HG02623 (cell line): ENCODE results near the gene VAMP4.

ENCODE experiments used
- ATAC-seq: cut with Tn5 transposase; IDR thresholded peaks from one replicate; pipeline ENCODE4 v1.9.1; 2021; ENCODE audit warnings: moderate library complexity; ENCODE audit not compliant: unreplicated experiment

VAMP4 gene, protein sequence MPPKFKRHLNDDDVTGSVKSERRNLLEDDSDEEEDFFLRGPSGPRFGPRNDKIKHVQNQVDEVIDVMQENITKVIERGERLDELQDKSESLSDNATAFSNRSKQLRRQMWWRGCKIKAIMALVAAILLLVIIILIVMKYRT

DNA sequence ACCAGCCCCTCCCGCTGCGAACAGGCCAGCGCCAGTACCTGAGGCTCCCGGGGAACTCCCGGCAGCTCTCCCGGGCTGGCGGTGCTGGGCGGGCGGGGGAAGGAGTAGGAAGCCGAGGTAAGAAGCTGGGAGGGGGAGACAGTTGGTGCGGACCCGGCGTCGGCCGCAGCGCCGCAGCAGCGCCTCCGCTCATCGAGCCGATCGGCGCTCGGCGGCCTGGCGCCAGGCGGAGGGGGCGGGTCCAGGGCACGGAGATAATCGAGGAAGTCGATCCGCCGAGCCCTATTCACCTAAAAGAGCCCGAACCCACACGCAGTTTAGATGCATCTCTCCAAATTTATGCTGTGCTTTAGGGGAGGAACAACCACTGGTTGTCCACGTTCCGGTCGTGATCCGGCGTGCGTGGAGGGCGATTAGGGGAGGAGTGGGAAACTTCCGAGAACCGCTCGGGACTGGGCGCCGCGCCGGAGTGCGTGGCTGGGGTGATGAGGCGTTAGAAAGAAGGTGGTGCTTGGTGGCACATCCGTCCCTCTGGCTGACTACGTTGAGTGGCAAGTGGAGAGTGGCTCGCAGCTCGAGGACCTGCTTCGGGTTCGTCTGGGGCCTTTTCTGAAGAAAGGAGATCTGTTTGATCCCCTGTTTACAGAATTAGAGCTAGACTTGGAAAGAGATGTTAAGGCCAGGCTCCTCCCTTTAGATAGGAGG lies at the start of gene VAMP4:
TSS of gene VAMP4 (minus strand) at position 194 of the 705 bp plus-strand sequence. CDS start 3,651 bp downstream, outside the sequence.
- peak; percentile 86 for ATAC-seq

DNA sequence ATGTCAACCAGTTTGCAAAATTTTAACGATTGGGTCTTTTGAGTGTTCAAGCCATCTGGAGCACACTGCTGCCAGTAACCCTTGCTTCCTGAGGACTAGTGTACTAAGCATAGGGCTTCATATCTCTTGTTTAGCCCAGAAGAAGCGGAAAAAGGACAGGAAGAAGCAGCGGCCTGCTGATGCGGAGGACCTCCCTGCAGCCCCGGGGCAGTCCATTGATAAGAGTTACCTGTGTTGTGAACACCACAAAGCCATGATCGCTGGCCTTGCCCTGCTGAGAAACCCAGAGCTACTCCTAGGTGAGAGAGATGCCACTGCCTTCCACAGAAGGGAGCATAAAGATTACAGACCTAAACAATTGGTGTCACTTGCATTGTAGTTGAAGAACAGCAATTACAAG lies 48.5 kb upstream of the VAMP4 start:
- no peak for ATAC-seq

DNA sequence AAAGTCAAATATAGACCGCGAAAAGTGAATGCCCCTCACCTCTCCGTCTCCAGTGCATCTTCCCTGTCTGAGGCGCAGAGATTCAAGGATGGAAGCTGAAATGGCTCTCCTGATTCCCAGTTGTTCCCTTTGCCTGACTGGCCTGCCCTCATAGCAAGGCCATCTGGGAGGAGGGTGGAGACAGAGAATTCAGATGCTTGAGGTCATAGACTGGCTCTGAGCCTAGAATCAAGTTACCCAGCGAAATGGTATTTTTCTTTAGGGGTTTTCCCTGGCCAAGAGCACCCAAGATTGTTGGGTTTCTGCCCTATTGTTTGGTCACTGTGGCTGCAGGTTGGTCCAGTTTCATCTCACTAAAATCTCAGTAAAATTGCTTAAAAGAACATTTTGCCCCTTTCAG lies 46.8 kb upstream of the VAMP4 start:
- ATAC-seq, result no peak

DNA sequence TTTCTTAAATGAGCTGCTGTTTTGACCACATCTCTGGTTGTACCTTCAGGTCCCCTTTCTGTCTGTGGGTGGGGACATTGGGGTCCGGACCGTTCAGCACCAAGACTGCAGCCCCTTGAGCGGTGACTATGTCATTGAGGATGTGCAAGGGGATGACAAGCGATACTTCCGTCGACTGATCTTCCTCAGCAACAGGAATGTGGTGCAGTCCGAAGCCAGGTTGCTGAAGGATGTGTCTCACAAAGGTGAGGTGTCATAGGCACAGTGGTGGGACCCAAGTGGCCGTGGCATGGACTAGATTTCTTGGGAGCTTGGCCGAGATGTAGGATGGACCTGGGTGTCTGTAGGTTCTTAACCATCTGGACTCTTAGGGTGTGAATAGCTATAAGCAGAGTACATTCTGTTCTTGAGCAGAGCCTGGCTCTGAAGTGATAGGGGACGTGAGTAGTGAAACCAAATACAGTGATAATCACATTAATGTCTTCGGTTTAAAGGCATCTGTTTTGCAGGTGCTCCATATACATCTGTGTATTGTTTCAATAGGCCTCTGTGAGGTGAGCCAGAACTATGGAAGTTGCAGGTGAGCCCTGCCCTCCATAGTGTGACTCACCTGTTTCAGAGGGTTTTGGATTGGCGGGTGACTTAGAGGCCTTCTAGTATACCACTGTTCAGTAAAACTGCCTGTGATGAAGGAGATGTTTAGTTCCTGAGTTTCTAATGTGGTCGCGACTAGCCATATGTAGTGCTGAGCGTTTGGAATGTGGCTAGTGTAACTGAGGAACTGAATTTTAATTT lies 46.0 kb upstream of the VAMP4 start:
- ATAC-seq, result no peak

DNA sequence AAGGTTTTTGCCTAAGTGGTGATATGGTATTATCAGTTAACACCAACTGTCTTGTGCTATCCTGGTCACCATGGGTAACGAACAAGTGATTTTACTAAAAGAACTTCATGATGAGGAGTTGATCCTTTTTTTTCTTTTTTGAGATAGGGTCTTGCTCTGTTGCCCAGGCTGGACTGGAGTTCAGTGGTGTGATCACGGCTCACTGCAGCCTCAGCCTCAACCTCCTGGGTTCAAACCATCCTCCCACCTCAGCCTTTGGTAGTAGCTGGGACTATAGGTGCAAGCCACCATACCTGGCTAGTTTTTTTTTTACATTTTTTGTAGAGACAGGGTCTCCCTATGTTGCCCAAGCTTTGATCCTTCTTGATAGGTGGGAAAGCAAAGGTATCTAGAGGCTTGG lies 44.7 kb upstream of the VAMP4 start:
- ATAC-seq, result no peak

DNA sequence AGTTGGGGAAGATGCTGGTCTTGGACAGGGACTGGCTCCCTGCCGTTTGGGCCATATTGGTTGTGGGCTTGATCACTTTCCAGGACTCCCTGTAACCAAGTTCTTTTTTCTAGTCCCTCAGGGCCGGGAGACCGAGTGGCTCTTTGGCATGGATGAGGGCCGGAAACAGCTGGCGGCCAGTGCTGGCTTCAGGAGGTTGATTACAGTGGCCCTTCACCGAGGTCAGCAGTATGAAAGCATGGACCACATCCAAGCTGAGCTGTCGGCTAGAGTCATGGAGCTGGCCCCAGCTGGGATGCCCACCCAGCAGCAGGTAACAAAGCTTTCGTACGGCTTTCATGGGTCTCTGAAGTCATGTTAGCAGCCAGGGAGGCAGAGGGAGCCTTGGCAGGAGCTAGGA lies 43.9 kb upstream of the VAMP4 start:
- no peak for ATAC-seq

DNA sequence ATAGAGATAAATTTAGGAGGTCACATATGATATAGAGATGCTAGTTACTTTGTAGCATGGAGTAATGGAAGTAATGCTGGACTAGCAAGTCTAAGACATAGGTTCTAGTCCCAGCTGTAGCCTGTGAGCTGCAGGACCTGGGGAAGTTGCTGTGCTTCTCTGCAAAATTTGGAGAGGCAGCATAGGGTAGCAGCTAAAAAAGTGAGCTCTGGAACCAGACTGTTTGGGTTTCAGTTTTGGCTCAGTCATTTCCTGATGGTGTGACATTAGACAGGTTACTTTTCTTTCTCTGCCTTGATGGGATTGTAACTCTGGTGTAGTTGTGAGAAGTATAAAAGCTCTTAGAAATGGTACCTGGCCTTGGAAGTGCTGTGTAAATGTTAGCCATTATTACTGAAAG lies 42.9 kb upstream of the VAMP4 start:
- no peak for ATAC-seq

DNA sequence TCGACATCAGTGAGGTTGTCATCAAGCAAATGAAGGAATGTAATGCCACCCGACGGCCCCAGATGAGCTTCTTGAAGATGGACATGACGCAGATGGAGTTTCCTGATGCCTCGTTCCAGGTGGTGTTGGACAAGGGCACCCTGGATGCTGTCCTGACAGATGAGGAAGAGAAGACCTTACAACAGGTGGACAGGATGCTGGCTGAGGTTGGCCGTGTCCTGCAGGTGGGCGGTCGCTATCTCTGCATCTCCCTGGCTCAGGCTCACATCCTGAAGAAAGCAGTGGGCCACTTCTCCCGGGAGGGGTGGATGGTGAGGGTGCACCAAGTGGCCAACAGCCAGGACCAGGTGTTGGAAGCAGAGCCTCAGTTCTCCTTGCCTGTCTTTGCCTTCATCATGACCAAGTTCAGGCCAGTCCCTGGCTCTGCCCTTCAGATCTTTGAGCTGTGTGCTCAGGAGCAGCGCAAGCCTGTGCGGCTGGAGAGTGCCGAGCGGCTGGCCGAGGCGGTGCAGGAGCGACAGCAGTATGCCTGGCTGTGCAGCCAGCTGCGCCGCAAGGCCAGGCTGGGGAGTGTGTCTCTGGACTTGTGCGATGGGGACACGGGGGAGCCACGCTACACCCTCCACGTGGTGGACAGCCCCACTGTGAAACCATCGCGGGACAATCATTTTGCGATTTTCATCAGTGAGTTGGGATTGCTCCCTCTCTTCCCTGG lies 42.1 kb upstream of the VAMP4 start:
- no peak for ATAC-seq

DNA sequence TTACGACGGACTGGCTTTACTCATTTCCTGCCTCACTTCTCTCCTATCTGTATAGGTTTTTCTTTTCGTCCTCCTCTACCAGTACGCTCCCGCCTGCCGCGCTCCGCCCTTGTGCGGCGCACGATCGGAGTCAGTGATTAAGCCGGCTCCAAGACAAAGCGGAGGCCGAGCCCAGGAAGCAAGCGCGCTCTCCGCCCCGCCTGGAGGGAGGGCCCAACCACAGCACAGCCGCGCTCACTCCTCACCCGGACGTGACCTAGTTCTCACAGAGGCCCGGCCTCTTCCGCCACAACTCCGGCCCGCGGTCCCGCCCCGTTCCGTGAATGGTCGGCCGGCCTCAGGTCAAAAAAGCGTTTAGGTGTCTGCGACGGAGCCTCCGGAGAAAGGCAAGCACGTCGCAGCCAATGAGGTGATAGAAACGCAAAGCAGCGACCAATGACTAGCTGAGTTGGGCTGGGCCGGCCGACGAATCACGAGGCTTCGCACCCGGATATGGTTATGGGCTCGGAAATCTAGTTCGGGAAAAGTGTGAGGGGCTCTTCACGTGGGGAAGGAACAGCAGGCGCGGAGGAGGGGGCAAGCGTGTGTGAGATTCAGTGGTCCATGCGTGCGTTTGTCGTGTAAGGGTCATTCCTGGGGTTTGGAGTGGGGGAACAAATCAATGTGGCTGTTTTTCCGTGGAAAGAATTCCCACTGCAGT lies 39.5 kb upstream of the VAMP4 start, which contains the start of gene METTL13:
TSS of gene METTL13 (plus strand) at position 485 of the 700 bp plus-strand sequence. CDS start 308 bp downstream, outside the sequence.
- ATAC-seq, result peak; percentile 97

DNA sequence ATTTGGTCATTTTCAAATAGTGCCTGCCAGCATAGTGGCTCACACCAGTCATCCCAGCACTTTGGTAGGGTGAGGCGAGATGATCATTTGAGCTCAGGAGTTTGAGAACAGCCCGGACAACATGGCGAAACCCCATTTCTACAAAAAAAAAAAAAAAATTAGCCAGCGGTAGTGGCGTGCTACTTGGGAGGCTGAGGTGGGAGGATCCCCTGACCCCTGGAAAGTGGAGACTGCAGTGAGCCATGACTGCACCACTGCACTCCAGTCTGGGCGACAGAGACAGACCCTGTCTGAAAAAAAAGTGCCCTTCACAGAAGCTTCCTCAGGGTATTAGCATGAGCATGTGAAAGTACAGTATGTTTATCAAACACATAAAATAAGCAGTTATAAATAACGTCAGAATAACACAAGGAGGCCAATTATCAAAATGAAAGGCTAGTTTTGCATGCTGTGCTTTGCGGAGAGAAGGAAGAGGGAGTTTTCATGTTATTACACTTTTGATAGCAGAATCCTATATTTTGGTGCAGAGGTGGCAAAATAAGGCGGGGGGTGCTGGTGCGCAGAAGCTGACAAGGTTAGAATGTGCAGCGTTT lies 38.8 kb upstream of the VAMP4 start:
- no peak for ATAC-seq

DNA sequence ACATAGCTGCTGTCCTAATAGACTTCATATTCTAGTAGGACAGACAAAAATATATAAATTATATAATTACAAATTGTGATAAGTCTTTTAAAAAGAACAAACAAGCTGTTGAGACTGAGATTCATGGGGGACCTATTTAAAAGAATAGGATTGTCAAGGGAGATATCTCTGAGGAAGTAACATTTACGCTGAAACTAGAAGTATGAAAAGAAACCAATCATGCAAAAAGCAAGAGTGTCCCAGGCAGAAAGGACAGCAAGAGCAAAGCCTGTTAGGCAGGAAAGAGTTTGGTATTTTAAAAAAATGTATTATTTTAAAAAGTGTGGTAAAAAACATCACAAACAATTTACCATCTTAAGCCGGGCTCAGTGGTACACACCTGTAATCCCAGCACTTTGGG lies 30.4 kb upstream of the VAMP4 start:
- no peak for ATAC-seq

DNA sequence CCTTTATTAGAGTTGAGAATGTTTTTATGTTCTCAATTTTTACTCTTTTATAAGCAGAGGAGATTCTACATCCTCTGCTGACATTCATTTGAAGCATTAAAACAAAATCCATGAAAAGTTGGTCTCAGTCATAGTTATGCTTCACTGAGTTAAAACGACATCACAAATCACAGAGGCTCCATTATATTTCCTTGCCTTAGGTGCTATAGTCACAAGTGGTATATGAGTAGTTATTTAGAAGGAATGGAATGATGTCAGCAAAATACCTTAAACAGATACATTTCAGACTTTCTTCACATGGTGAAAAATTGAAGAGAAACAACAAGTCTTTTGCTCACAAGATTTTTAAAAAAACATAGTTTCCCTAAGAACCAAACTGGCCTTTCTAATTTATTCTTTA lies 27.9 kb upstream of the VAMP4 start:
- no peak for ATAC-seq

DNA sequence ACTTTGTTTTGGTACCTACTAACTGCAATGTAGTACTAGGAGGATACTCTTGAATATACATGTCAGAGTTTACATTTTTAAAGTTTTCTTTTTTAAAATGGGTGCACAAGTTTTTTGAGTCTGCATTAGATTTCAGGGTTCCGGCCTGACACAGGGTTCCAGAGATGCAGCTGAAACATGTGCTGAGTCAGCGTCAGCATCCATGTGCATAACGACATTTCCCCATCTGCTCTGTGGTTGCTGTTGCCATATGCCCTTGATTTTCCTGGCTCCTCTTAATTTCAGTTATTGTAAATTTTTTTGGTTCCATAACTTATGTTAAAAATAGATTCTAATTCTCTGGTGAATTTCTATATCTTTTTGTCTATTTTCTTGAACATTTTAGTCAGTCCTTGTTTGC lies 27.3 kb upstream of the VAMP4 start:
- no peak for ATAC-seq

DNA sequence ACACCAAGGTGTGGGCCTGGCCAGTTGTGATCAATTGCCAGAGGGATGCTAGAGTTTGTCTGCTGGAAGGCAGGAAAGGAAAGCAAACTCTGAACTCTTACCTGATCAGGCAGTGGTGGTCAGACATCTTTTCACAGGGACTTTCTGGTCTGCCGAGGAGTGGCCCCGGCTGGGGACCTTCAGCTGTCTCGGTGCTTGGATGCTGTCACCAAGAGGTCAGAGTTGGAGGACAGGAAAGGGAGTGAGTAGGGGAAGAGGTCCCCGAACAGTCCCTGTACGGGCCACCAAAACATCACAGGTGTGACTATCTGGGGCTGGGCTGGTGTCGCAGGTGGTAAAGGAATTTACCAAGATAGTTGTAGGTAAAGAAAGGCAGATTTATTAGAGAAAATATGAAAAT lies 21.9 kb upstream of the VAMP4 start:
- ATAC-seq, result no peak

DNA sequence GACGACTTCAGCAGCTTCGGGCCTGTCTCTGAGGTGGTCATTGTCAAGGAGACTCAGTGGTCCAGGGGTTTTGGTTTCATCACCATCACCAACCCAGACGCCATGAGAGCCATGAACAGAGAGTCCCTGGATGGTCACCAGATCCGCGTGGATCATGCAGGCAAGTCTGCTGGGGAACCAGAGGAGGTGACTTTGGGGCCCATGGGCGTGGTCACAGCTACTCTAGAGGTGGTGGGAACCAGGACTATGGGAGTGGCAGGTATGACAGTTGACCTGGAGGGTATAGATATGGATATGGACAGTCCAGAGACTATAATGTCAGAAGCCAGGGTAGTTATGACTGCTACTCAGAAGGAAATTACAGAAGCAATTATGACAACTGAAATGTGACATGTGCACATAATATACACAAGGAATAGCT lies 20.3 kb upstream of the VAMP4 start:
- no peak for ATAC-seq

DNA sequence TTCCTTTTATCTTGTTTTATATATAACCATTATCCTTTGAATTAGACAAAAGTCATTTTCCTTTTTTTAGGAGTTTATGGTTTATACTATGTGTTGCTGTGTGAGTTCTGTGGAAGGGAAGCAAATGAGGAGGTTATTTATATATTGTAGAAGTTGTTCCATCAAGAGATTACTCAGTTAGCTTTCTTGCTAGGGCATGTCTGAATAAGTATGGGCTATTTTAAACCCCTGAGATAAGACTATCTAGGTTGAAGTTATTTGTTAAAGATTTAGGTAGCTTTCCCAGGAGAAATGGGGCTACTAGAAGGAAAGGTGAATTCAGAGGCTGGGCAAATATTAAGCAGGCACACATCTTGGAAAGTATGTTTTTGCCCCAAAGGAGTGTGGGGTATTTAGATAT lies 16.1 kb upstream of the VAMP4 start:
- no peak for ATAC-seq

DNA sequence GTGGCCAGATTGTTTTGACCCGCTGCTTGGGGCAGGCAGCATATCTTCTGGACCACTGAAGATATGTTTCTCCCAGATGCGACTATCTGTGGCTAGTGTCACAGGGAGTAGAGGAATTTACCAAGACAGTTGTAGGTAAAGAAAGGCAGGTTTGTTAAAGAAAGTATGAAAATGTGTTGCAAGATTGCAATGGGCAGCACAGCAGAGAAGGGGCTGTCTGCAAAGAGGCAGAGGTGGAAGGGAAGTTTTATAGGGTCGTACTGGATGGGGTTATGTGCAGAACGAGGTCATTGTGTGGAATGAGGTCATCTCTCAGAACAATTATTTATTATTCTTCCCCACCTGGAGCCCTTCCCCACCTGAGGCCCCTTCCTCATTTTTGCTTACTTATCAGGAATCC lies 15.0 kb upstream of the VAMP4 start:
- ATAC-seq, result no peak

DNA sequence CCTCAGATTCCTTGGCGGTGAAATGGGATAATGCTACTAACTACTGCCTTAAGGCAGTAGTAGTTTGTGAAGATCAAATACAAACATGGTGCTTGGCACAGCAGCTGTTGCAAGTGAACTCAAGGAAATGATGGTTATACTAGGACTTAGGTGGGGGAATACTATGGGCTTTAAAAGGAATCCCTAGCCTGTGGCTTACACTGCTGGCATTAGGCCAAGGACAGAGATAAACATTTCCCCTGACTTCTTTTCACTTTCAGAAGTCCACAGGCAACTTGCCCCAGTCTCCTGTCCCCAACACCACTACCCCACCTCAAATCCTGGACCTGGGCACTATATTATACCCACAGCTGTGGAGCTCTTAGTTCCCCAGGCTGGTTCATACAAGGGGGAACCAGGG lies 13.1 kb upstream of the VAMP4 start:
- ATAC-seq, result no peak

DNA sequence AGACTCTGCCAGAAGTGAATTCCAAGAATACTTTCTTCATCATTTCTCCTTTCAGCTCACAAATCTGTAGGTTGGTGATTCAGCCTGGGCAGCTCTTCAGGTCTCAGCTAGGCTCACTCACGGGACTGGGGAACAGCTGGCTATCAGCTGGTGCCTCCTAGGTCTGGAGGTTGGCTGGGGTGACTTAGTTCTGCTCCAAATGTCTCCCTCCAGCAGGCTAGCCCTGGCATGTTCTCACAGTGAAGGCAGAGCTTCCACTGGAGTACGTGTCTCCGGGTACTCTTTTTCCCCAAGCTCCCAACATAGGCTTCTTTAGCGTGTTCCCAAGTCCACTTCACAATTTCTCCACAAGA lies 12.5 kb upstream of the VAMP4 start:
- no peak for ATAC-seq

DNA sequence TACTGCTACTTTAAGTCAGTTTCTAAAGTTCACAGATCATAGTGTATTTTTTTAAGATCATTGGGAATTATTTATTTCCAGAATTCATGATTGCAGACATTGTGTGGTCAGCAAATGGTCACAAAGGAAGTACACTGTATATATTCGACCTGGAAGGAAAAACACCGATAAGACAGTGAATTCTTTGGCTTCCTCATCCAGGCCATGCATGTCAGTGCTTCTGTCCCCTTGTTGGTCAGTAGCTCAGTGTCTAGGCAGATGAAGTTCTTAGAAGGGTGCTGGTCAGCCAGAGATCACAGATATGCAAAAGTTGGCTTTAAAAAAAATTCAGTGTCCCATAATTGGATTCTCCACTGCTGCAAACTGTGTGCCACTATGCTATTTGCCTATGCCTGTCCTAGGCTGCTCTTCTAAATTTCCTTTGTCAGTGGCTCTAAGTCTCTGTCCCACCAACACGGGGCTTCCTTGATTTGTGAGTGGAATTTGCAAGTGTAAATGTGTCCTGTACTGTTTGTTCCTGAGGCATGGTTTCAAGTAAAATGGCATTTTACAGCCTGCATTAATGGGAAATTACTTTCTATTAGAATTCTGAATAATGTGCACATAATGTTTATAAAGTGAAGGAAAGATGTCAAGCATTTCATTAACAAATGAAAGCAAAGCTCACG lies 12.0 kb upstream of the VAMP4 start:
- no peak for ATAC-seq
